ENCODE results near the gene JUN. TPM values are rescaled to one million over a fixed set of nuclear protein-coding genes. Genes with fewer than 3 reads are reported as not detected.
A peak's percentile ranks its signal among the peaks of the same experiment; 100 is the strongest.

Gene JUN
- polyA plus RNA-seq, 2 of the 4 experiments (the other 2 are of a cell fraction): 23.3 to 59.8 TPM

DNA sequence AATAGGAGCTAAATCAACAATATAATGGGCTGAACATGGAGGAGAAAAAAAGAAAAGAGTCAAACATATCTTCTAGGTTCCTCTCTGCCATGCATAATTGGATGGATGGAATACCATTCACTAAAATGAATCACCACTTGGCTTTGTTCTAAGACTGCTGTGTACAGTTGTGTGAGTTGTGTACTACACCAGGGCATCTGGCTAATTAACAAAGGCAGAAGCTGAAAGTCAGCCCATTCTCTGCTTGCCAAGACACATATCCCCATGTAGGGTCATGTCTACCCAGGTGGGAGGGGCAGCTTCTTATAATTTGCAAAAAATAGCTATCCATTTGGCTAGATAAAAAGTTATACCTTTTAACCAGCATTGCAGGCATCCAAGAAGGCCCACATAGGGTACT is 21.0 kb downstream of the JUN start (continued):
- TF ChIP-seq, protein P1, sequence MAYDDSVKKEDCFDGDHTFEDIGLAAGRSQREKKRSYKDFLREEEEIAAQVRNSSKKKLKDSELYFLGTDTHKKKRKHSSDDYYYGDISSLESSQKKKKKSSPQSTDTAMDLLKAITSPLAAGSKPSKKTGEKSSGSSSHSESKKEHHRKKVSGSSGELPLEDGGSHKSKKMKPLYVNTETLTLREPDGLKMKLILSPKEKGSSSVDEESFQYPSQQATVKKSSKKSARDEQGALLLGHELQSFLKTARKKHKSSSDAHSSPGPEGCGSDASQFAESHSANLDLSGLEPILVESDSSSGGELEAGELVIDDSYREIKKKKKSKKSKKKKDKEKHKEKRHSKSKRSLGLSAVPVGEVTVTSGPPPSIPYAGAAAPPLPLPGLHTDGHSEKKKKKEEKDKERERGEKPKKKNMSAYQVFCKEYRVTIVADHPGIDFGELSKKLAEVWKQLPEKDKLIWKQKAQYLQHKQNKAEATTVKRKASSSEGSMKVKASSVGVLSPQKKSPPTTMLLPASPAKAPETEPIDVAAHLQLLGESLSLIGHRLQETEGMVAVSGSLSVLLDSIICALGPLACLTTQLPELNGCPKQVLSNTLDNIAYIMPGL (CRISPR knock-in tag; IDR thresholded peaks at IDR 0.05; ENCODE audit: borderline replicate concordance): no peak
- no peak for TF ChIP-seq RCOR1 (IDR thresholded peaks at IDR 0.05; ENCODE audit: low read depth, low read length)
- TF ChIP-seq HEYL (CRISPR knock-in tag; IDR thresholded peaks at IDR 0.05): no peak
- TF ChIP-seq, protein P2, sequence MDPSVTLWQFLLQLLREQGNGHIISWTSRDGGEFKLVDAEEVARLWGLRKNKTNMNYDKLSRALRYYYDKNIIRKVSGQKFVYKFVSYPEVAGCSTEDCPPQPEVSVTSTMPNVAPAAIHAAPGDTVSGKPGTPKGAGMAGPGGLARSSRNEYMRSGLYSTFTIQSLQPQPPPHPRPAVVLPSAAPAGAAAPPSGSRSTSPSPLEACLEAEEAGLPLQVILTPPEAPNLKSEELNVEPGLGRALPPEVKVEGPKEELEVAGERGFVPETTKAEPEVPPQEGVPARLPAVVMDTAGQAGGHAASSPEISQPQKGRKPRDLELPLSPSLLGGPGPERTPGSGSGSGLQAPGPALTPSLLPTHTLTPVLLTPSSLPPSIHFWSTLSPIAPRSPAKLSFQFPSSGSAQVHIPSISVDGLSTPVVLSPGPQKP (IDR thresholded peaks at IDR 0.05; ENCODE audit: low read depth, low read length): no peak
- TF ChIP-seq SREBF2 (IDR thresholded peaks at IDR 0.05): no peak
- no peak for TF ChIP-seq POLR2A (IDR thresholded peaks at IDR 0.05; ENCODE audit: low read length)

DNA sequence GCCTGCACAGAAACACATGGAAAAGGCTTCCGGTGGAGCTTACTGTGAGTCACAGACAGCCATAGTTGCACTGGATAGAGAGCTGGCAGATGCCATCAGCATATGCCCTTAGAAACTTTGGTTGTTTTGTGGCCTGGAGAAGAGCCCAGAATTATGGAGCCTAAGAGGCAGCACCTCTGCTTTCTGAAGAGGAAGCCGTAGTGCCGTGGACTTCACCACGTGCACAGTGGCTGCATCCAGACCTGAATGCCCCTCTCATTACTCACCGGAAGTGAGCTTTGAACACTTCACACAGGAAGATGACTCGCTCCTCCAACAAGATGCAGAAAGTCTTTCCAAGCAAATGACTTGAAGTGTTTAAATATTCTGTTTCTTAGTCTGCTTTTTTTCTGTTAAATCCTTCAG is 28.4 kb downstream of the JUN start:
- no peak overlapping the region for H3K4me3 ChIP-seq
- peak overlapping the region; percentile 56 to 84 for H3K27ac ChIP-seq
- DNase-seq (ENCODE audit: low read depth in 1 of 2, low spot score in 1 of 2) (peak; percentile 41 to 76), FAIRE-seq (no peak), ATAC-seq (peak; percentile 92 to 95)
- H3K4me2 ChIP-seq: peak overlapping the region; percentile 8; the same call in 2 of the 3 replicates
- 10% methylated on average over 6 of the region's 6 CpGs for WGBS (ENCODE audit: missing lambda C conversion rate)
- H3K4me1 ChIP-seq: peaks cover 28% of the 10 kb centered on the region
- POLR2A ChIA-PET: no interaction called here
- CTCF ChIA-PET: interaction anchor here (1.6 to 1.9 kb wide), 3 partner anchors 12 to 1004 kb away, joined by 4 to 6 read pairs (median 4); no protein-coding TSS in a partner anchor
- TF ChIP-seq, protein P3, sequence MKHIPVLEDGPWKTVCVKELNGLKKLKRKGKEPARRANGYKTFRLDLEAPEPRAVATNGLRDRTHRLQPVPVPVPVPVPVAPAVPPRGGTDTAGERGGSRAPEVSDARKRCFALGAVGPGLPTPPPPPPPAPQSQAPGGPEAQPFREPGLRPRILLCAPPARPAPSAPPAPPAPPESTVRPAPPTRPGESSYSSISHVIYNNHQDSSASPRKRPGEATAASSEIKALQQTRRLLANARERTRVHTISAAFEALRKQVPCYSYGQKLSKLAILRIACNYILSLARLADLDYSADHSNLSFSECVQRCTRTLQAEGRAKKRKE (CRISPR knock-in tag; IDR thresholded peaks at IDR 0.05; ENCODE audit: low read depth): 0 out of 2 replicates have a peak, but pooled peaks have one; percentile 27
- TF ChIP-seq JUN (IDR thresholded peaks at IDR 0.05) (peak in 1 of 2 experiments; percentile 37; a peak in 1 of 5 replicates), CHD2 (IDR thresholded peaks at IDR 0.05; ENCODE audit: low read length, partially characterized antibody) (no peak), JUNB (IDR thresholded peaks at IDR 0.05) (peak; percentile 59), FOSL2 (IDR thresholded peaks at IDR 0.05) (no peak), FOSL2 (CRISPR knock-in tag; IDR thresholded peaks at IDR 0.05) (peak; percentile 74), HOXB5 (CRISPR knock-in tag; IDR thresholded peaks at IDR 0.05) (0 out of 2 replicates have a peak, but pooled peaks have one; percentile 32), FOXS1 (CRISPR knock-in tag; IDR thresholded peaks at IDR 0.05) (no peak)
- TF ChIP-seq, protein P4, sequence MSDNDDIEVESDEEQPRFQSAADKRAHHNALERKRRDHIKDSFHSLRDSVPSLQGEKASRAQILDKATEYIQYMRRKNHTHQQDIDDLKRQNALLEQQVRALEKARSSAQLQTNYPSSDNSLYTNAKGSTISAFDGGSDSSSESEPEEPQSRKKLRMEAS (IDR thresholded peaks at IDR 0.05): peak; percentile 96
- TF ChIP-seq, protein P5, sequence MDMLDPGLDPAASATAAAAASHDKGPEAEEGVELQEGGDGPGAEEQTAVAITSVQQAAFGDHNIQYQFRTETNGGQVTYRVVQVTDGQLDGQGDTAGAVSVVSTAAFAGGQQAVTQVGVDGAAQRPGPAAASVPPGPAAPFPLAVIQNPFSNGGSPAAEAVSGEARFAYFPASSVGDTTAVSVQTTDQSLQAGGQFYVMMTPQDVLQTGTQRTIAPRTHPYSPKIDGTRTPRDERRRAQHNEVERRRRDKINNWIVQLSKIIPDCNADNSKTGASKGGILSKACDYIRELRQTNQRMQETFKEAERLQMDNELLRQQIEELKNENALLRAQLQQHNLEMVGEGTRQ (IDR thresholded peaks at IDR 0.05): peak; percentile 50
- TF ChIP-seq, protein P6, sequence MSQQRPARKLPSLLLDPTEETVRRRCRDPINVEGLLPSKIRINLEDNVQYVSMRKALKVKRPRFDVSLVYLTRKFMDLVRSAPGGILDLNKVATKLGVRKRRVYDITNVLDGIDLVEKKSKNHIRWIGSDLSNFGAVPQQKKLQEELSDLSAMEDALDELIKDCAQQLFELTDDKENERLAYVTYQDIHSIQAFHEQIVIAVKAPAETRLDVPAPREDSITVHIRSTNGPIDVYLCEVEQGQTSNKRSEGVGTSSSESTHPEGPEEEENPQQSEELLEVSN (IDR thresholded peaks at IDR 0.05; ENCODE audit: borderline replicate concordance, low read depth): peak; percentile 84
- H3K9me3 ChIP-seq: 0 out of 3 replicates have a peak, but pooled peaks cover 4% of the 10 kb centered on the region

DNA sequence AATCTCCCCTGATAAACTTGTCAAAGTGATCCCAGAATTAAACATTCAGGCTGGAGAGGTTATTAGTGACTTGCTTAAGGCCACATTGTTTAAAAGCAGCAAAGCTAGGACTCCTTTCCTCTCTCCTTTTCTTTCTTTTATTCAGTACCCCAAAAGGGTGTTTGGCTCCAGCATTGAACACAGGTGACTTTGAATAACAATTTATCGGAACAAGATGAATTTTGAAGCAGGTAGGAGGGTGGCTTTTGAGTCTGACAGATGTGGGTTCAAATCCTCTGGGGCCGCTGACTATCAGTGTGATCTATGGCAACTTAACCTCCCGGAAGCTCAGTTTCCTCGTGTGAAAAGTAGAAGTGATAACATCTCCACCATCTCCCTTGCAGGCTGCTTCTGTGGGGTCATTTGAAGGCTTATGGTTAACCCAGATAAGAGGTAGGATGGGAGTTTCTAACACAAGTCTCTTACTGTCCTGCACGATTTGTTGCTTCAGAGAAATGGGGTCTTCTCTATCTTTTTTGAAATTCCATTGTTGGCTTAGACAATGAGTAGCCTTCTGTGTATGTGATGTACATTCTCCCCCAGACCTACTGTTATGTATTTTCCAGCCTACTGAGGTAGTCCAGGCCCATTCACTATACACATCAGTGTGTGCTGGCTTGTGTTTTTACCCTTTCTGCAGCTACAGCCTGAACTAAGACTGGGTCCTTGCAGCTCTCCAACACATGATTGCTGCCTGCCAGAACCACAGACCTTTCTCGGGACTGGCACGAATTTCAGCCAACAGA is 29.0 kb downstream of the JUN start:
- ChIA-PET POLR2A (no interaction called here), CTCF (interaction anchor here (1.6 to 1.9 kb wide), 3 partner anchors 13 to 1004 kb away, joined by 4 to 6 read pairs (median 4); no protein-coding TSS in a partner anchor)
- no peak for FAIRE-seq
- 76% methylated on average over 7 of the region's 7 CpGs for WGBS (ENCODE audit: missing lambda C conversion rate)
- DNase-seq (ENCODE audit: low read depth in 1 of 2, low spot score in 1 of 2): no peak
- Histone ChIP-seq H3K4me3 (no peak overlapping the region), H3K27ac (peak overlapping the region; percentile 56 to 84), H3K4me2 (peak overlapping the region; percentile 8; the same call in 2 of the 3 replicates), H3K4me1 (peaks cover 28% of the 10 kb centered on the region), H3K9me3 (0 out of 3 replicates have a peak, but pooled peaks cover 4% of the 10 kb centered on the region)
- ATAC-seq: peak in 1 of 2 experiments; percentile 37; a peak in 2 of 6 replicates
- TF ChIP-seq, protein P7, sequence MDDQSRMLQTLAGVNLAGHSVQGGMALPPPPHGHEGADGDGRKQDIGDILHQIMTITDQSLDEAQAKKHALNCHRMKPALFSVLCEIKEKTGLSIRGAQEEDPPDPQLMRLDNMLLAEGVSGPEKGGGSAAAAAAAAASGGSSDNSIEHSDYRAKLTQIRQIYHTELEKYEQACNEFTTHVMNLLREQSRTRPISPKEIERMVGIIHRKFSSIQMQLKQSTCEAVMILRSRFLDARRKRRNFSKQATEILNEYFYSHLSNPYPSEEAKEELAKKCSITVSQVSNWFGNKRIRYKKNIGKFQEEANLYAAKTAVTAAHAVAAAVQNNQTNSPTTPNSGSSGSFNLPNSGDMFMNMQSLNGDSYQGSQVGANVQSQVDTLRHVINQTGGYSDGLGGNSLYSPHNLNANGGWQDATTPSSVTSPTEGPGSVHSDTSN (IDR thresholded peaks at IDR 0.05): no peak
- TF ChIP-seq RNF2 (IDR thresholded peaks at IDR 0.05; ENCODE audit: borderline replicate concordance, low read depth) (no peak), JUN (IDR thresholded peaks at IDR 0.05) (no peak), TP53 (CRISPR knock-in tag; IDR thresholded peaks at IDR 0.05) (no peak), MAZ (IDR thresholded peaks at IDR 0.05; ENCODE audit: borderline replicate concordance, low read depth, low read length) (no peak), PHF8 (IDR thresholded peaks at IDR 0.05; ENCODE audit: borderline replicate concordance, low read depth) (no peak), NPAS2 (CRISPR knock-in tag; IDR thresholded peaks at IDR 0.05; ENCODE audit: borderline replicate concordance) (no peak)
- TF ChIP-seq, protein P8, sequence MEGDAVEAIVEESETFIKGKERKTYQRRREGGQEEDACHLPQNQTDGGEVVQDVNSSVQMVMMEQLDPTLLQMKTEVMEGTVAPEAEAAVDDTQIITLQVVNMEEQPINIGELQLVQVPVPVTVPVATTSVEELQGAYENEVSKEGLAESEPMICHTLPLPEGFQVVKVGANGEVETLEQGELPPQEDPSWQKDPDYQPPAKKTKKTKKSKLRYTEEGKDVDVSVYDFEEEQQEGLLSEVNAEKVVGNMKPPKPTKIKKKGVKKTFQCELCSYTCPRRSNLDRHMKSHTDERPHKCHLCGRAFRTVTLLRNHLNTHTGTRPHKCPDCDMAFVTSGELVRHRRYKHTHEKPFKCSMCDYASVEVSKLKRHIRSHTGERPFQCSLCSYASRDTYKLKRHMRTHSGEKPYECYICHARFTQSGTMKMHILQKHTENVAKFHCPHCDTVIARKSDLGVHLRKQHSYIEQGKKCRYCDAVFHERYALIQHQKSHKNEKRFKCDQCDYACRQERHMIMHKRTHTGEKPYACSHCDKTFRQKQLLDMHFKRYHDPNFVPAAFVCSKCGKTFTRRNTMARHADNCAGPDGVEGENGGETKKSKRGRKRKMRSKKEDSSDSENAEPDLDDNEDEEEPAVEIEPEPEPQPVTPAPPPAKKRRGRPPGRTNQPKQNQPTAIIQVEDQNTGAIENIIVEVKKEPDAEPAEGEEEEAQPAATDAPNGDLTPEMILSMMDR (IDR thresholded peaks at IDR 0.05): no peak
